ENCODE results near the gene ANK3.

ANK3 gene

GRCh38 chr10:60140651-60141632 is 248.7 kb downstream of the ANK3 start:
- H3K4me1 Mint-ChIP-seq = peaks cover 13% of the 10 kb centered on the region
- no peak for TF ChIP-seq CTCF (IDR thresholded peaks at IDR 0.05; ENCODE audit: unreplicated experiment in 3 of 3)
- H3K36me3 Mint-ChIP-seq (ENCODE audit: low read depth) = peaks cover 6% of the 10 kb centered on the region
- no peak overlapping the region for H3K27ac Mint-ChIP-seq
- H3K9me3 Mint-ChIP-seq = no peaks in the 10 kb centered on the region
- H3K27me3 Mint-ChIP-seq (ENCODE audit: low read depth) = no peaks in the 10 kb centered on the region
- no peak overlapping the region for H3K4me3 Mint-ChIP-seq

GRCh38 chr10:60139798-60140566 is 249.7 kb downstream of the ANK3 start:
- TF ChIP-seq CTCF (IDR thresholded peaks at IDR 0.05; ENCODE audit: unreplicated experiment in 3 of 3) = no peak
- H3K27ac Mint-ChIP-seq = no peak overlapping the region
- no peaks in the 10 kb centered on the region for H3K9me3 Mint-ChIP-seq
- H3K27me3 Mint-ChIP-seq (ENCODE audit: low read depth) = no peaks in the 10 kb centered on the region
- no peak overlapping the region for H3K4me3 Mint-ChIP-seq
- peaks cover 13% of the 10 kb centered on the region for H3K4me1 Mint-ChIP-seq
- peaks cover 16% of the 10 kb centered on the region for H3K36me3 Mint-ChIP-seq (ENCODE audit: low read depth)

GRCh38 chr10:60139290-60139689 is 250.4 kb downstream of the ANK3 start:
- Mint-ChIP-seq H3K4me3 (no peak overlapping the region), H3K27ac (no peak overlapping the region), H3K27me3 (ENCODE audit: low read depth) (no peaks in the 10 kb centered on the region), H3K9me3 (no peaks in the 10 kb centered on the region), H3K36me3 (ENCODE audit: low read depth) (peaks cover 23% of the 10 kb centered on the region), H3K4me1 (peaks cover 8% of the 10 kb centered on the region)
- TF ChIP-seq CTCF (IDR thresholded peaks at IDR 0.05; ENCODE audit: unreplicated experiment in 3 of 3) = no peak

- no peak for TF ChIP-seq CTCF (IDR thresholded peaks at IDR 0.05; ENCODE audit: unreplicated experiment in 3 of 3)
- no peak overlapping the region for H3K27ac Mint-ChIP-seq
- peaks cover 27% of the 10 kb centered on the region for H3K36me3 Mint-ChIP-seq (ENCODE audit: low read depth)
- no peaks in the 10 kb centered on the region for H3K9me3 Mint-ChIP-seq
- peaks cover 8% of the 10 kb centered on the region for H3K4me1 Mint-ChIP-seq
- H3K4me3 Mint-ChIP-seq = no peak overlapping the region
- H3K27me3 Mint-ChIP-seq (ENCODE audit: low read depth) = no peaks in the 10 kb centered on the region
Measured at GRCh38 chr10:60138842-60139241, 250.8 kb downstream of the ANK3 start.

- H3K27me3 Mint-ChIP-seq (ENCODE audit: low read depth) = no peaks in the 10 kb centered on the region
- no peaks in the 10 kb centered on the region for H3K9me3 Mint-ChIP-seq
- H3K4me1 Mint-ChIP-seq = peaks cover 5% of the 10 kb centered on the region
- H3K36me3 Mint-ChIP-seq (ENCODE audit: low read depth) = peaks cover 32% of the 10 kb centered on the region
- peak overlapping the region in 1 of 3 experiments; percentile 97 for H3K27ac Mint-ChIP-seq
- no peak for TF ChIP-seq CTCF (IDR thresholded peaks at IDR 0.05; ENCODE audit: unreplicated experiment in 3 of 3)
- H3K4me3 Mint-ChIP-seq = peak overlapping the region in 1 of 3 experiments; percentile 83
Measured at GRCh38 chr10:60138026-60138425, 251.6 kb downstream of the ANK3 start.

Data from nephron (organoid).